Natural killer cell (primary cell): ENCODE measurements around the gene LAT. TPM values are rescaled to one million over a fixed set of nuclear protein-coding genes. Genes with fewer than 3 reads are reported as not detected.
A peak's percentile ranks its signal among the peaks of the same experiment; 100 is the strongest.

Experiments
- ATAC-seq, 3 donors: fragments of 150-1000 bp in 2 of 3; fragments of 200-7000 bp in 1 of 3; cut with Tn5 transposase; 1 replicate in 1 of 3; 2 replicates in 2 of 3; pipeline ENCODE4 v1.10.0; 2021; ENCODE audit warnings: mild to moderate bottlenecking in 2 of 3, moderate library complexity in 2 of 3
- DNase-seq, 2 donors: peaks; one replicate each; pipeline versions ENCODE4 v3.0.0 to v3.0.0-alpha.2; 2013 to 2021; ENCODE audit warnings: mixed read lengths in 1 of 2
- H3K27ac ChIP-seq: one replicate; pipeline ENCODE4 v1.5.1; 2013; ENCODE audit warnings: mild to moderate bottlenecking, low read length
- H3K27me3 ChIP-seq: one replicate; pipeline ENCODE4 v1.6.1; 2013; ENCODE audit warnings: low read length; ENCODE audit not compliant: control insufficient read depth, insufficient read depth
- H3K36me3 ChIP-seq: one replicate; pipeline ENCODE4 v1.6.1; 2013; ENCODE audit warnings: low read length; ENCODE audit not compliant: control insufficient read depth, insufficient read depth
- H3K4me1 ChIP-seq: one replicate; pipeline ENCODE4 v1.6.1; 2013; ENCODE audit warnings: low read length; ENCODE audit not compliant: control insufficient read depth, insufficient read depth
- H3K4me3 ChIP-seq: one replicate; pipeline ENCODE4 v1.5.1; 2013; ENCODE audit warnings: low read length
- H3K9me3 ChIP-seq: one replicate; pipeline ENCODE4 v1.6.1; 2013; ENCODE audit warnings: low read length; ENCODE audit not compliant: control insufficient read depth, insufficient read depth
- H3K27ac Mint-ChIP-seq, 2 donors: one replicate each; pipeline ENCODE4 v1.8.0; 2022; ENCODE audit warnings: mild to moderate bottlenecking in 2 of 2, mixed read lengths in 2 of 2, moderate library complexity in 1 of 2
- H3K27me3 Mint-ChIP-seq, 2 donors: one replicate each; pipeline ENCODE4 v1.8.0; 2022; ENCODE audit warnings: low read depth in 2 of 2, mixed read lengths in 2 of 2
- H3K36me3 Mint-ChIP-seq: one replicate; pipeline ENCODE4 v1.8.0; 2022; ENCODE audit warnings: mixed read lengths
- H3K4me1 Mint-ChIP-seq, 2 donors: one replicate each; pipeline ENCODE4 v1.8.0; 2022; ENCODE audit warnings: mixed read lengths in 2 of 2
- H3K4me3 Mint-ChIP-seq: one replicate; pipeline ENCODE4 v1.8.0; 2022; ENCODE audit warnings: mild to moderate bottlenecking, moderate library complexity, mixed read lengths
- H3K9me3 Mint-ChIP-seq, 2 donors: one replicate each; pipeline ENCODE4 v1.8.0; 2022; ENCODE audit warnings: mixed read lengths in 2 of 2
- CTCF ChIP-seq: fragments of 200-600 bp; IDR thresholded peaks from one replicate; pipeline ENCODE4 v1.8.0; 2022; ENCODE audit warnings: antibody characterized with exemption
- WGBS: methylation state at CpG from one replicate; pipeline ENCODE4 v1.1.7; 2013; ENCODE audit warnings: missing lambda C conversion rate; ENCODE audit not compliant: insufficient coverage; 5-methylcytosine and 5-hydroxymethylcytosine counted together
- intact Hi-C: fragments of 100-400 bp; cut with micrococcal nuclease; formaldehyde crosslinking; loops from one replicate; pipeline ENCODE4 v1.14.2; 2022
- total RNA-seq, 4 donors: library from RNA; stranded (reverse); fragments of 120-200 nt in 1 of 4; gene quantifications; one replicate each; pipeline versions ENCODE4 v1.2.3 to v1.2.4, GENCODE V29; 2013 to 2022

Gene LAT
- total RNA-seq, 3 donors from 2014 or later (not counting 1 experiment from before 2014, with no cell fraction given) = 130 to 148 (median 147) TPM

DNA sequence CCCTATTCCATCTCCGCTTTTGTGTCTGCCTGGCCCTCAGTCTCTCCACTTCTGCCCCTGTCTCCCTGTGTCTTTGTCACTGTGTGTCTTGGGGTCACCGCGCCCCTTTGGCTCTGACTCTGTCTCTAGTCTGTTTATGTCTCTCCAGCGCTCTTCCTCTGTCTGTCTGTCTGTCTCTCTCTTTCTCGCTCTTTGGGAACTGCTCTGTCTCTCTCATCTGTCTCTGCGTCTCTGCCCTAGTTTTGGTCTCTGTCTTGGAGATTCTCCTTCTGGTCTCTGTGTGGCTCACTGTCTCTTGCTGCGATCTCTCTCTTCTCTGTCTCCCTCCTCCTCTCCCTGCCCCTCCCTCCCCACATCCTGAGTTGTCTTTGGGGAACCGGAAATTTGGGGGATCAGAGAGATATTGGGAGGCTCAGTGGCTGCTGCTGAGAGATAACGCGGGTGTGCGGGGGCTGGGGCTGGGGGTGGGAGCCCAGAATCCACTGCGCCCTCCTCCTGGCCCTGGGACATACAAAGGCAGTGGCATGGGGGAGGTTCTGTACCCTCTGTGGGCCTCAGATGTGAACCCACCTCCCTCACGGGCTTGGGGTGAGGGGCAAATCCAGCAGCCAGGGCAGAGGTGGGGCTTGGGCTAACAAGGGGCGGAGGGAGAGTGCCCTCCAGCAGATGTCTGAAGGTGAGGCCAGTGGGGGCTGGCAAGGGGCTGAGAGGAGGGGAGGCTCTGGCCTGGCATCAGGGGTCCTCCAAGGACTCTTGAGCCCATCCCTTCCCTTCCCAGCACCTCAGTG is 24.4 kb downstream of the LAT start:
- no peak for TF ChIP-seq CTCF
- no peak overlapping the region for H3K27ac ChIP-seq
- ATAC-seq (peak in 1 of 3 donors; percentile 45), DNase-seq (peak in 1 of 2 donors; percentile 52)
- Mint-ChIP-seq H3K36me3 (no peaks in the 10 kb centered on the region), H3K4me3 (no peak overlapping the region), H3K9me3 (no peaks in the 10 kb centered on the region), H3K4me1 (peaks cover 19 to 26% of the 10 kb centered on the region in 2 donors), H3K27me3 (peaks cover 0 to 3% of the 10 kb centered on the region in 2 donors), H3K27ac (peak overlapping the region in 1 of 2 donors; percentile 27)
- WGBS = 47% methylated on average over 14 of the region's 14 CpGs
- intact Hi-C loops = no loop called here
- no peaks in the 10 kb centered on the region for H3K27me3 ChIP-seq
- H3K9me3 ChIP-seq = no peaks in the 10 kb centered on the region
- H3K4me1 ChIP-seq = peaks cover 27% of the 10 kb centered on the region
- H3K4me3 ChIP-seq = no peak overlapping the region
- no peaks in the 10 kb centered on the region for H3K36me3 ChIP-seq

GRCh38 chr16:29009838-29010166 is 24.9 kb downstream of the LAT start:
- Mint-ChIP-seq H3K36me3 (no peaks in the 10 kb centered on the region), H3K27ac (no peak overlapping the region), H3K27me3 (peaks cover 0 to 3% of the 10 kb centered on the region in 2 donors), H3K4me3 (no peak overlapping the region), H3K4me1 (peaks cover 19 to 30% of the 10 kb centered on the region in 2 donors), H3K9me3 (no peaks in the 10 kb centered on the region)
- no peaks in the 10 kb centered on the region for H3K9me3 ChIP-seq
- no peak for TF ChIP-seq CTCF
- no peaks in the 10 kb centered on the region for H3K36me3 ChIP-seq
- DNase-seq = no peak
- H3K4me1 ChIP-seq = peaks cover 27% of the 10 kb centered on the region
- no peak overlapping the region for H3K4me3 ChIP-seq
- 100% methylated on average over 2 of the region's 2 CpGs for WGBS
- no peak overlapping the region for H3K27ac ChIP-seq
- intact Hi-C loops = no loop called here
- no peak for ATAC-seq
- no peaks in the 10 kb centered on the region for H3K27me3 ChIP-seq

DNA sequence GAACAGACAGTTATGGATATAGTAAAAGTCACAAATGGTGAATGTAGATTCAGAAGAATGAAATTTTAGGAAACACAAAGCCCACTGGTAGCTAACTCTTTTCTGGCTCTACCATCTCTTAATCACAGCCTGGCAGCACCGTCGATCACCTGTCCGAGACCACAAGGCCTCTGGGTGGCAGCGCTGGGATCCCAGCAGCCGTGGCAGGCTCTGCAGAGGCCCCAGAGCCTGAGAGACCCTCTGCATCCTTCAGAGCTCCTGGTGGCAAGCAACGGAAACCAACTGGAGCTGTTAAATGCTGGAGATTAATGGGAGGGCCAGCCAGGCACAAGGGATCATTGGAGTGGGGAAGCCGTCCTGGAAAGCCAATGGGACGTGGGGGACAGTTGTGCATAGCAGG is 26.3 kb downstream of the LAT start:
- Mint-ChIP-seq H3K27me3 (peaks cover 0 to 3% of the 10 kb centered on the region in 2 donors), H3K4me3 (no peak overlapping the region), H3K36me3 (no peaks in the 10 kb centered on the region), H3K27ac (no peak overlapping the region), H3K4me1 (peaks cover 19 to 31% of the 10 kb centered on the region in 2 donors), H3K9me3 (no peaks in the 10 kb centered on the region)
- ATAC-seq = no peak
- H3K36me3 ChIP-seq = no peaks in the 10 kb centered on the region
- no peak for TF ChIP-seq CTCF
- H3K4me1 ChIP-seq = peaks cover 27% of the 10 kb centered on the region
- intact Hi-C loops = no loop called here
- WGBS = 76% methylated on average over 8 of the region's 8 CpGs
- no peaks in the 10 kb centered on the region for H3K27me3 ChIP-seq
- H3K27ac ChIP-seq = no peak overlapping the region
- DNase-seq = no peak
- H3K4me3 ChIP-seq = no peak overlapping the region
- no peaks in the 10 kb centered on the region for H3K9me3 ChIP-seq

GRCh38 chr16:29011851-29012250 is 27.0 kb downstream of the LAT start:
- ATAC-seq = no peak
- H3K27ac Mint-ChIP-seq = no peak overlapping the region
- no peak overlapping the region for H3K27ac ChIP-seq

More at GRCh38 chr16:29011851-29012250, 27.0 kb downstream of the LAT start:
- Histone ChIP-seq H3K9me3 (no peaks in the 10 kb centered on the region), H3K4me3 (no peak overlapping the region), H3K27me3 (no peaks in the 10 kb centered on the region), H3K36me3 (no peaks in the 10 kb centered on the region), H3K4me1 (peaks cover 27% of the 10 kb centered on the region)
- Mint-ChIP-seq H3K27me3 (peaks cover 0 to 3% of the 10 kb centered on the region in 2 donors), H3K9me3 (no peaks in the 10 kb centered on the region), H3K4me3 (no peak overlapping the region), H3K4me1 (peaks cover 19 to 31% of the 10 kb centered on the region in 2 donors), H3K36me3 (no peaks in the 10 kb centered on the region)
- WGBS = 97% methylated on average over 4 of the region's 4 CpGs
- intact Hi-C loops = no loop called here
- TF ChIP-seq CTCF = no peak
- DNase-seq = no peak
